Measurements from ENCODE around the gene MTHFR.
A peak's percentile ranks its signal among the peaks of the same experiment; 100 is the strongest.

Gene MTHFR

GRCh38 chr1:11805422-11806306 lies at the start of gene MTHFR, which contains the start of gene CLCN6:
Gene MTHFR, minus strand, starts transcription at chr1:11805964. Its CDS starts 2,848 bp downstream, at chr1:11803116.
Gene CLCN6, plus strand, starts transcription at chr1:11806191. Its CDS starts 72 bp downstream, at chr1:11806263.
- no peak for TF ChIP-seq CTCF (IDR thresholded peaks at IDR 0.05; ENCODE audit: low read depth, low read length, missing control alignments)
- peak; percentile 94 for DNase-seq (ENCODE audit: extremely low read depth, low read depth)
- peak within 1 kb of the TSS; percentile 84 for H3K4me3 ChIP-seq (replicated peaks; ENCODE audit: low read depth, low read length)

- no peak overlapping the region for H3K4me3 ChIP-seq (replicated peaks; ENCODE audit: low read depth, low read length)
- no peak for TF ChIP-seq CTCF (IDR thresholded peaks at IDR 0.05; ENCODE audit: low read depth, low read length, missing control alignments)
- DNase-seq (ENCODE audit: extremely low read depth, low read depth): no peak
These were observed 49.7 kb upstream of the MTHFR start for GRCh38 chr1:11855430-11855829.

GRCh38 chr1:11854519-11854918 lies 48.8 kb upstream of the MTHFR start:
- no peak for DNase-seq (ENCODE audit: extremely low read depth, low read depth)
- H3K4me3 ChIP-seq (replicated peaks; ENCODE audit: low read depth, low read length): no peak overlapping the region
- no peak for TF ChIP-seq CTCF (IDR thresholded peaks at IDR 0.05; ENCODE audit: low read depth, low read length, missing control alignments)

- no peak for TF ChIP-seq CTCF (IDR thresholded peaks at IDR 0.05; ENCODE audit: low read depth, low read length, missing control alignments)
- no peak overlapping the region for H3K4me3 ChIP-seq (replicated peaks; ENCODE audit: low read depth, low read length)
- DNase-seq (ENCODE audit: extremely low read depth, low read depth): no peak
These were observed 45.4 kb upstream of the MTHFR start for GRCh38 chr1:11851180-11851579.

- H3K4me3 ChIP-seq (replicated peaks; ENCODE audit: low read depth, low read length): no peak overlapping the region
- TF ChIP-seq CTCF (IDR thresholded peaks at IDR 0.05; ENCODE audit: low read depth, low read length, missing control alignments): no peak
- DNase-seq (ENCODE audit: extremely low read depth, low read depth): no peak
These were observed 44.4 kb upstream of the MTHFR start for GRCh38 chr1:11850156-11850555.

GRCh38 chr1:11848373-11848700 lies 42.6 kb upstream of the MTHFR start:
- no peak for DNase-seq (ENCODE audit: extremely low read depth, low read depth)
- no peak for TF ChIP-seq CTCF (IDR thresholded peaks at IDR 0.05; ENCODE audit: low read depth, low read length, missing control alignments)

More at GRCh38 chr1:11848373-11848700, 42.6 kb upstream of the MTHFR start:
- no peak overlapping the region for H3K4me3 ChIP-seq (replicated peaks; ENCODE audit: low read depth, low read length)

Data from HFF-Myc (cell line).